ENCODE data around the gene THSD7B. TPM values are rescaled to one million over a fixed set of nuclear protein-coding genes. Genes with fewer than 3 reads are reported as not detected.

THSD7B gene
- total and polyA plus RNA-seq, 10 of the 15 experiments (the other 5 are each of a cell fraction or from before 2014, with no cell fraction given), result 0.03 to 0.56 (median 0.28) TPM

DNA sequence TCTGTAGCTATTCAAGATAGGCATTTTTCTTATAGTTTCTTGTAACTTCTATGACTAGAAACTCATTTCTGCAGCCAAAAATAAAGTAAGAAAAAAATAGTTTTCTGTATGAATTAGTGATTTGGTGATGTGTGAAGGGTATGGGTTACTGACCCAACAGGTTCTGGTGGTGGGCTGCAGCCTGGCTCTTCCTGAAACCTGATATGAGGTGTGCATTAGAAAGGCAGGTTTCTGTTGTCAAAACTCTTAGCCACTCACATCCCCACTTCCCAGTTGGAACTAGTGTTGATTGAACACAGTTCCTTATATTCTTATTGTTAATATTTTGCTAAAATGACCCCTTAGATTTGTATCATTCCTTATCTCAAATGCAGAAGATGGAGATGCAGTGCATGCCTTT is 330.8 kb downstream of the THSD7B start:
- no peak overlapping the region for H3K4me3 ChIP-seq
- ChIA-PET CTCF (interaction anchor here (0.7 to 2.5 kb wide), 8 partner anchors 8 to 742 kb away, joined by 3 to 9 read pairs (median 4); no protein-coding TSS in a partner anchor), SMC1A (ENCODE audit: uncharacterized antibody, unreplicated experiment) (interaction anchor here (1.0 to 1.3 kb wide), 2 partner anchors 77 to 99 kb away, joined by 3 to 5 read pairs; no protein-coding TSS in a partner anchor), RAD21 (ENCODE audit: unreplicated experiment) (interaction anchor here (0.5 to 0.8 kb wide), 2 partner anchors 258 to 1069 kb away, joined by 3 read pairs; no protein-coding TSS in a partner anchor), POLR2A (no interaction called here)
- in situ Hi-C loops (cut with MboI) (no loop called here), intact Hi-C loops (cut with micrococcal nuclease; ENCODE audit: unreplicated experiment) (no loop called here)
- ATAC-seq (no peak), FAIRE-seq (no peak), DNase-seq (ENCODE audit: low read depth, low spot score) (no peak)
- TF ChIP-seq, protein P1, sequence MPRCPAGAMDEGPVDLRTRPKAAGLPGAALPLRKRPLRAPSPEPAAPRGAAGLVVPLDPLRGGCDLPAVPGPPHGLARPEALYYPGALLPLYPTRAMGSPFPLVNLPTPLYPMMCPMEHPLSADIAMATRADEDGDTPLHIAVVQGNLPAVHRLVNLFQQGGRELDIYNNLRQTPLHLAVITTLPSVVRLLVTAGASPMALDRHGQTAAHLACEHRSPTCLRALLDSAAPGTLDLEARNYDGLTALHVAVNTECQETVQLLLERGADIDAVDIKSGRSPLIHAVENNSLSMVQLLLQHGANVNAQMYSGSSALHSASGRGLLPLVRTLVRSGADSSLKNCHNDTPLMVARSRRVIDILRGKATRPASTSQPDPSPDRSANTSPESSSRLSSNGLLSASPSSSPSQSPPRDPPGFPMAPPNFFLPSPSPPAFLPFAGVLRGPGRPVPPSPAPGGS (IDR thresholded peaks at IDR 0.05; ENCODE audit: borderline replicate concordance, insufficient read depth, low read depth, low read length, poor library complexity, severe bottlenecking), result no peak
- TF ChIP-seq EZH2 (IDR thresholded peaks at IDR 0.05; ENCODE audit: borderline replicate concordance, control insufficient read depth, low read depth, low read length) (no peak), BRCA1 (IDR thresholded peaks at IDR 0.05; ENCODE audit: low read depth, low read length) (no peak), ZNF217 (IDR thresholded peaks at IDR 0.05) (no peak), HCFC1 (IDR thresholded peaks at IDR 0.05; ENCODE audit: low read length) (no peak), ZSCAN29 (IDR thresholded peaks at IDR 0.05) (no peak), CHD1 (IDR thresholded peaks at IDR 0.05; ENCODE audit: low read depth, low read length) (no peak), REST (IDR thresholded peaks at IDR 0.05; ENCODE audit: low read depth, low read length) (no peak), CBX5 (IDR thresholded peaks at IDR 0.05; ENCODE audit: low read depth) (no peak), KLF5 (IDR thresholded peaks at IDR 0.05; ENCODE audit: partially characterized antibody) (no peak), EED (IDR thresholded peaks at IDR 0.05; ENCODE audit: low read depth) (no peak), ZBTB4 (CRISPR knock-in tag; IDR thresholded peaks at IDR 0.05) (no peak), SPI1 (IDR thresholded peaks at IDR 0.05; ENCODE audit: borderline replicate concordance, insufficient read depth, low read depth, low read length) (no peak)
- TF ChIP-seq, protein P2, sequence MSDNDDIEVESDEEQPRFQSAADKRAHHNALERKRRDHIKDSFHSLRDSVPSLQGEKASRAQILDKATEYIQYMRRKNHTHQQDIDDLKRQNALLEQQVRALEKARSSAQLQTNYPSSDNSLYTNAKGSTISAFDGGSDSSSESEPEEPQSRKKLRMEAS (IDR thresholded peaks at IDR 0.05; ENCODE audit: low read depth, low read length), result no peak
- BruUV-seq (replicated peaks), result no TSS peak
- no peak overlapping the region for H3K27ac ChIP-seq (ENCODE audit: control insufficient read depth, insufficient read depth)
- H3K4me1 ChIP-seq (ENCODE audit: control insufficient read depth, insufficient read depth, low read length), result no peaks in the 10 kb centered on the region
- no peaks in the 10 kb centered on the region for H3K9me3 ChIP-seq (replicated peaks; ENCODE audit: control insufficient read depth, insufficient read depth, low read length)
- H2AFZ ChIP-seq (ENCODE audit: control insufficient read depth, low read depth, low read length), result no peak overlapping the region
- no peak overlapping the region for H3K4me2 ChIP-seq (ENCODE audit: control insufficient read depth, insufficient read depth)
- no peaks in the 10 kb centered on the region for H3K79me2 ChIP-seq (ENCODE audit: control insufficient read depth, insufficient read depth, low read length)
- no peak overlapping the region for H3K9ac ChIP-seq (ENCODE audit: control insufficient read depth, insufficient read depth, low read length)
- no peaks in the 10 kb centered on the region for H3K27me3 ChIP-seq (replicated peaks in 1 of 2; ENCODE audit: control insufficient read depth in 2 of 2, insufficient read depth in 2 of 2, low read length in 1 of 2)
- no peaks in the 10 kb centered on the region for H4K20me1 ChIP-seq (ENCODE audit: control insufficient read depth, insufficient read depth)
- H3K36me3 ChIP-seq (ENCODE audit: control insufficient read depth in 2 of 2, insufficient read depth in 2 of 2, low read length in 1 of 2), result no peaks in the 10 kb centered on the region
